H1 (cell line): ENCODE results near the gene NDUFB2. TPM values are rescaled to one million over a fixed set of nuclear protein-coding genes. Genes with fewer than 3 reads are reported as not detected.

ENCODE experiments used
- ASH2L ChIP-seq: fragments of 200-600, 300-600 bp; sonication (generic); IDR thresholded peaks from one replicate; pipeline ENCODE4 v1.7.1; 2017; ENCODE audit warnings: low read length
- BACH1 ChIP-seq: IDR thresholded peaks from 2 replicates; pipeline ENCODE4 v1.6.1; 2012; ENCODE audit warnings: low read length, improper control_type of control experiment
- BCL11A ChIP-seq, 2 experiments: IDR thresholded peaks; one replicate each; pipeline ENCODE4 v1.6.1; 2011; ENCODE audit warnings: low read depth in 2 of 2, low read length in 2 of 2, mild to moderate bottlenecking in 2 of 2
- CBX5 ChIP-seq: fragments of 300-800, 300-1000 bp; sonication (generic); IDR thresholded peaks from 2 replicates; pipeline ENCODE4 v1.7.1; 2016; ENCODE audit warnings: antibody characterized with exemption, low read length, low read depth
- EZH2 ChIP-seq: fragments of 200-600 bp; sonication (generic); IDR thresholded peaks from 2 replicates; pipeline ENCODE4 v1.7.1; 2012; ENCODE audit warnings: low read depth, mild to moderate bottlenecking, moderate library complexity, low read length, inconsistent platforms; ENCODE audit not compliant: severe bottlenecking
- FOSL1 ChIP-seq: IDR thresholded peaks from 2 replicates; pipeline ENCODE4 v1.6.1; 2011; ENCODE audit warnings: mild to moderate bottlenecking, low read depth, low read length, moderate library complexity; ENCODE audit not compliant: insufficient read depth
- JUN ChIP-seq: IDR thresholded peaks from 2 replicates; pipeline ENCODE4 v1.6.1; 2011; ENCODE audit warnings: low read depth, mild to moderate bottlenecking, improper control_type of control experiment, low read length
- JUND ChIP-seq: IDR thresholded peaks from 2 replicates; pipeline ENCODE4 v1.6.1; 2011; ENCODE audit warnings: mild to moderate bottlenecking, improper control_type of control experiment, low read length
- KDM5A ChIP-seq: fragments of 200-600 bp; IDR thresholded peaks from 2 replicates; pipeline ENCODE4 v1.7.1; 2012; ENCODE audit warnings: mild to moderate bottlenecking, low read length, inconsistent platforms, mixed read lengths
- PHF8 ChIP-seq: fragments of 200-600 bp; sonication (generic); conservative IDR thresholded peaks from 2 replicates; pipeline ENCODE4 v1.7.1; 2012; ENCODE audit warnings: low read depth, mild to moderate bottlenecking, inconsistent platforms, low read length, moderate library complexity
- POU5F1 ChIP-seq: IDR thresholded peaks from 2 replicates; pipeline ENCODE4 v1.6.1; 2011; ENCODE audit warnings: low read depth, mild to moderate bottlenecking, low read length, moderate library complexity
- RXRA ChIP-seq: IDR thresholded peaks from 2 replicates; pipeline ENCODE4 v1.6.1; 2011; ENCODE audit warnings: low read depth, mild to moderate bottlenecking, low read length, moderate library complexity; ENCODE audit not compliant: insufficient read depth
- SIN3A ChIP-seq, 2 experiments: IDR thresholded peaks in 1 of 2; conservative IDR thresholded peaks in 1 of 2; 2 replicates each; pipeline ENCODE4 v1.6.1; 2011 to 2012; ENCODE audit warnings: low read length in 2 of 2, improper control_type of control experiment in 1 of 2, low read depth in 1 of 2, mild to moderate bottlenecking in 1 of 2
- SIX5 ChIP-seq: IDR thresholded peaks from 2 replicates; pipeline ENCODE4 v1.6.1; 2011; ENCODE audit warnings: mild to moderate bottlenecking, low read depth, low read length
- SP2 ChIP-seq: IDR thresholded peaks from 2 replicates; pipeline ENCODE4 v1.6.1; 2012; ENCODE audit warnings: mild to moderate bottlenecking, low read length, inconsistent platforms
- TAF1 ChIP-seq: IDR thresholded peaks from 2 replicates; pipeline ENCODE4 v1.6.1; 2011; ENCODE audit warnings: mild to moderate bottlenecking, low read depth, low read length
- TAF7 ChIP-seq: optimal IDR thresholded peaks from 2 replicates; pipeline ENCODE3; 2011; ENCODE audit warnings: low read depth, mild to moderate bottlenecking, inconsistent platforms, low read length, moderate library complexity, borderline replicate concordance
- TEAD4 ChIP-seq: IDR thresholded peaks from 2 replicates; pipeline ENCODE4 v1.6.1; 2012; ENCODE audit warnings: low read depth, low read length, inconsistent platforms, mixed read lengths
- YY1 ChIP-seq: IDR thresholded peaks from 2 replicates; pipeline ENCODE4 v1.6.1; 2011; ENCODE audit warnings: low read depth, mild to moderate bottlenecking, low read length
- polyA plus RNA-seq, 7 experiments: library from polyadenylated mRNA; depleted of rRNA in 3 of 7; stranded (reverse) in 5 of 7; unstranded in 2 of 7; fragments of >200 nt in 5 of 7; fragments of 200-250 nt in 2 of 7; gene quantifications; 1 replicate in 5 of 7; 2 replicates in 1 of 7; 4 replicates in 1 of 7; pipeline versions ENCODE4 v1.2.1 to v1.2.3, GENCODE V29; 2011 to 2013; ENCODE audit warnings: missing spikeins in 2 of 7, mixed read lengths in 2 of 7
- total RNA-seq: library from RNA; stranded (reverse); fragmentation: NEBNext Ultra II Directional; extraction: Animal tissue kit (Norgen Biotek cat#: 25700); gene quantifications from 2 replicates; pipeline ENCODE4 v1.2.1, GENCODE V29; 2021
- TF ChIP-seq, protein P1 (sequence below): IDR thresholded peaks from 2 replicates; pipeline ENCODE4 v1.6.1; 2012; ENCODE audit warnings: inconsistent platforms
- TF ChIP-seq, protein P2 (sequence below): IDR thresholded peaks from 2 replicates; pipeline ENCODE4 v1.6.1; 2012; ENCODE audit warnings: inconsistent platforms
- TF ChIP-seq, protein P3 (sequence below): IDR thresholded peaks from 2 replicates; pipeline ENCODE4 v1.6.1; 2011; ENCODE audit warnings: low read length, improper control_type of control experiment

NDUFB2 gene
- total and polyA plus RNA-seq, 2 of the 8 experiments (the other 6 are each of a cell fraction or from before 2014, with no cell fraction given) = 168 to 881 TPM

DNA sequence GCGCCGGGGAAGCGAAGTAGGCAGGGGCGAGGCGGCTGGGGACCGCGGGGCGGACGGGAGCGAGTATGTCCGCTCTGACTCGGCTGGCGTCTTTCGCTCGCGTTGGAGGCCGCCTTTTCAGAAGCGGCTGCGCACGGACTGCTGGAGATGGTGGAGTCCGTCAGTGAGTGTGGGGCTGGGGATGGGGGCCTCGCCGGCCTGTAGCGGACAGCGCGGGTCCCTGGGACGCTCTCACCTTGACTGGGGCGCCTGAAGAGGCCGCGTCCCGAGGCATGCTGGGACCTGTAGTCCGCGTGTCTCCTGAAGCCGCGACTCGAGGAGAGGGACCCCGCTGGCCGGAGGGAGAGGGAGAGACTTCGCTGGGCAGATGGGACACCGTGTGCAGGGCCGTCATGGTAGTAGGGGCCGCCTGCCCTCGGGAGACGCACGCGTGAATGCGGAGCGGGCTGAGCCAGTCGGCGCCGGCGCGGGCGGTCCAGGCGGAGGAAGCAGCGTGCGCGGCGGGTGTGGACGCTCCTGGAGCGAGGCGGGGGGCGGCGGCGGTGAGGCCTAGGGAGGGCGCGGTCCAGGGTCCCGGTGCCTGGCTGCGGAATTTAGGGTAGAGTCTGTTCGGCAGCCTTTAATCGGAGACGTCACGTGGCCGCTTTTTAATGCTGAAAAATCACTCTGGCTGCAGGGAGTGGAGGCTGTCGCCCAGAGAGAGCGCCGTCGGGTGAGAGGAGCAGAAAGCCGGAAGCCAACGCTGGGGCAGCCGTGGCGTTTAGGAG, at the start of gene NDUFB2 (continued):
- no peak for TF ChIP-seq RXRA
- TF ChIP-seq TEAD4 = 0 out of 2 replicates have a peak, but pooled peaks have one; percentile 7
- no peak for TF ChIP-seq BCL11A (IDR thresholded peaks at IDR 0.05; ENCODE audit: low read depth in 2 of 2, low read length in 2 of 2)
- TF ChIP-seq CBX5 = no peak
- TF ChIP-seq POU5F1 = no peak
- TF ChIP-seq, protein P1, sequence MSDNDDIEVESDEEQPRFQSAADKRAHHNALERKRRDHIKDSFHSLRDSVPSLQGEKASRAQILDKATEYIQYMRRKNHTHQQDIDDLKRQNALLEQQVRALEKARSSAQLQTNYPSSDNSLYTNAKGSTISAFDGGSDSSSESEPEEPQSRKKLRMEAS = peak; percentile 73; the same call in 1 of the 2 replicates
- TF ChIP-seq TAF7 = peak; percentile 69
- TF ChIP-seq SIX5 = peak; percentile 41; the same call in 1 of the 2 replicates
- peak; percentile 91 for TF ChIP-seq ASH2L
- TF ChIP-seq SP2 = no peak
- TF ChIP-seq YY1 = no peak
- 0 out of 2 replicates have a peak, but pooled peaks have one; percentile 22 for TF ChIP-seq KDM5A
- TF ChIP-seq BACH1 = no peak
- TF ChIP-seq JUN = no peak
- no peak for TF ChIP-seq JUND
- peak; percentile 26 for TF ChIP-seq EZH2
- TF ChIP-seq SIN3A (conservative IDR thresholded peaks at IDR 0.05 in 1 of 2, IDR thresholded peaks at IDR 0.05 in 1 of 2; ENCODE audit: low read depth in 1 of 2, low read length in 2 of 2) = 0 out of 4 replicates have a peak, but pooled peaks of 1 of the 2 experiments have one; percentile 33
- peak; percentile 98 for TF ChIP-seq PHF8
- TF ChIP-seq FOSL1 = no peak
- TF ChIP-seq, protein P2, sequence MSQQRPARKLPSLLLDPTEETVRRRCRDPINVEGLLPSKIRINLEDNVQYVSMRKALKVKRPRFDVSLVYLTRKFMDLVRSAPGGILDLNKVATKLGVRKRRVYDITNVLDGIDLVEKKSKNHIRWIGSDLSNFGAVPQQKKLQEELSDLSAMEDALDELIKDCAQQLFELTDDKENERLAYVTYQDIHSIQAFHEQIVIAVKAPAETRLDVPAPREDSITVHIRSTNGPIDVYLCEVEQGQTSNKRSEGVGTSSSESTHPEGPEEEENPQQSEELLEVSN = peak; percentile 69
- TF ChIP-seq TAF1 = peak; percentile 71; the same call in 1 of the 2 replicates
- TF ChIP-seq, protein P3, sequence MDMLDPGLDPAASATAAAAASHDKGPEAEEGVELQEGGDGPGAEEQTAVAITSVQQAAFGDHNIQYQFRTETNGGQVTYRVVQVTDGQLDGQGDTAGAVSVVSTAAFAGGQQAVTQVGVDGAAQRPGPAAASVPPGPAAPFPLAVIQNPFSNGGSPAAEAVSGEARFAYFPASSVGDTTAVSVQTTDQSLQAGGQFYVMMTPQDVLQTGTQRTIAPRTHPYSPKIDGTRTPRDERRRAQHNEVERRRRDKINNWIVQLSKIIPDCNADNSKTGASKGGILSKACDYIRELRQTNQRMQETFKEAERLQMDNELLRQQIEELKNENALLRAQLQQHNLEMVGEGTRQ = no peak
